Stimulated activated CD8-positive, alpha-beta memory T cell treated with anti-CD3 and anti-CD28 coated beads, Interleukin-4, amount 100 ng/mL, for 4 hours (primary cell): Measurements from ENCODE around the gene TTLL11.

Source experiments
- DNase-seq, 2 donors: peaks; one replicate each; pipeline ENCODE4 v3.0.0-alpha.2; 2020; ENCODE audit warnings: low read depth in 2 of 2, low spot score in 1 of 2

Gene TTLL11, protein sequence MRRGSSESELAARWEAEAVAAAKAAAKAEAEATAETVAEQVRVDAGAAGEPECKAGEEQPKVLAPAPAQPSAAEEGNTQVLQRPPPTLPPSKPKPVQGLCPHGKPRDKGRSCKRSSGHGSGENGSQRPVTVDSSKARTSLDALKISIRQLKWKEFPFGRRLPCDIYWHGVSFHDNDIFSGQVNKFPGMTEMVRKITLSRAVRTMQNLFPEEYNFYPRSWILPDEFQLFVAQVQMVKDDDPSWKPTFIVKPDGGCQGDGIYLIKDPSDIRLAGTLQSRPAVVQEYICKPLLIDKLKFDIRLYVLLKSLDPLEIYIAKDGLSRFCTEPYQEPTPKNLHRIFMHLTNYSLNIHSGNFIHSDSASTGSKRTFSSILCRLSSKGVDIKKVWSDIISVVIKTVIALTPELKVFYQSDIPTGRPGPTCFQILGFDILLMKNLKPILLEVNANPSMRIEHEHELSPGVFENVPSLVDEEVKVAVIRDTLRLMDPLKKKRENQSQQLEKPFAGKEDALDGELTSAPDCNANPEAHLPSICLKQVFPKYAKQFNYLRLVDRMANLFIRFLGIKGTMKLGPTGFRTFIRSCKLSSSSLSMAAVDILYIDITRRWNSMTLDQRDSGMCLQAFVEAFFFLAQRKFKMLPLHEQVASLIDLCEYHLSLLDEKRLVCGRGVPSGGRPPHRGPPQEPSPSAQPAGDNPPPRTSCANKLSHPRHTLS

DNA sequence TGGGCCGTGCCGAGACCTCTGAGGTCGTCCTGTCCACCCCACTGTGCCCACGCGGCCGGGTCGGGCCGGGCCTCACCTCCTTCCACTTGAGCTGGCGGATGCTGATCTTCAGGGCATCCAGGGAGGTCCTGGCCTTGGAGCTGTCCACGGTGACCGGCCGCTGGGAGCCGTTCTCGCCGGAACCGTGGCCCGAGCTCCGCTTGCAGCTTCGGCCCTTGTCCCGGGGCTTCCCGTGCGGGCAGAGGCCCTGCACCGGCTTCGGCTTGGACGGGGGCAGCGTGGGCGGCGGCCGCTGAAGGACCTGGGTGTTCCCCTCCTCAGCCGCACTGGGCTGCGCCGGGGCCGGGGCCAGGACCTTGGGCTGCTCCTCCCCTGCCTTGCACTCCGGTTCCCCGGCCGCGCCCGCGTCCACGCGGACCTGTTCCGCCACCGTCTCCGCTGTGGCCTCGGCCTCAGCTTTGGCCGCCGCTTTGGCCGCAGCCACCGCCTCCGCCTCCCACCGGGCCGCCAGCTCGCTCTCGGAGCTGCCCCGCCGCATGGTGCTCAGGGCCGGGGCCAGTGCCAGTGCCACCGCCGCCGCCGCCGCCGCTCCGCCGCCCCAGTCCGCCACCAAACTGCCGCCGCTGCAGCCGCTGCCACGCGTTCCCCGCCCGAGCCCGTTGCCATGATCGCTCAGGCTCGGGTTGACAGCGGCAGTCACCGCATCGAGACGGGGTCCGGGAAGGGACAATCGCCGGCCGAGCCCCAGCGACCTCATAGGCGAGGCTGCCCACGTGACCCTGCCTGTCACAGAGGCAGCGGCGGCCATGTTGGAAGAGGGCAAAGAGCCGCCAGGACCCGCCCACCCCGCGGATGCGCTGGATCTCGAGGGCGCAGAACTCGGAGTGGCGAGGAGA lies at the start of gene TTLL11:
Gene TTLL11, minus strand, starts transcription at position 698 of the 896 bp plus-strand sequence. Its CDS starts 160 bp downstream, at position 538.
- DNase-seq: peak; percentile 90 to 91

DNA sequence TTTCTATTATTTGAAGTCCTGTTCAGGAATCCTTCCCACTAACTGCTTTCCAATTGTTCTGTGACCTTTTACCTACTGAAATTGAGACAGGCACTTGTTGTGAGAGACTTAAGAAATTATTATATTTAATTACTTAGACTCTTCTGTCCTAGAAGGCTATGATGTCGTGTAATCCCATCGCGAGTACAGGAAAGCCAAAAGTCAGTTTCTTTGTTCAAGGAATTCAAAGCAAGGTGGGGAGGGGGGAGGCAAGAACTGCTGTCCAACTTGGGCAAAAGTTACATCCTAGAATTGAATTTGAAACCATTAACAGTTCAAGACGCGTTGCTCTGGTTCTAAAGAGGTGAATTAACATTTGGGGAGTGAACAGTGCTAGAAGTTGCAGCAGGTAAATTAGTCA lies 48.6 kb upstream of the TTLL11 start:
- DNase-seq: no peak

DNA sequence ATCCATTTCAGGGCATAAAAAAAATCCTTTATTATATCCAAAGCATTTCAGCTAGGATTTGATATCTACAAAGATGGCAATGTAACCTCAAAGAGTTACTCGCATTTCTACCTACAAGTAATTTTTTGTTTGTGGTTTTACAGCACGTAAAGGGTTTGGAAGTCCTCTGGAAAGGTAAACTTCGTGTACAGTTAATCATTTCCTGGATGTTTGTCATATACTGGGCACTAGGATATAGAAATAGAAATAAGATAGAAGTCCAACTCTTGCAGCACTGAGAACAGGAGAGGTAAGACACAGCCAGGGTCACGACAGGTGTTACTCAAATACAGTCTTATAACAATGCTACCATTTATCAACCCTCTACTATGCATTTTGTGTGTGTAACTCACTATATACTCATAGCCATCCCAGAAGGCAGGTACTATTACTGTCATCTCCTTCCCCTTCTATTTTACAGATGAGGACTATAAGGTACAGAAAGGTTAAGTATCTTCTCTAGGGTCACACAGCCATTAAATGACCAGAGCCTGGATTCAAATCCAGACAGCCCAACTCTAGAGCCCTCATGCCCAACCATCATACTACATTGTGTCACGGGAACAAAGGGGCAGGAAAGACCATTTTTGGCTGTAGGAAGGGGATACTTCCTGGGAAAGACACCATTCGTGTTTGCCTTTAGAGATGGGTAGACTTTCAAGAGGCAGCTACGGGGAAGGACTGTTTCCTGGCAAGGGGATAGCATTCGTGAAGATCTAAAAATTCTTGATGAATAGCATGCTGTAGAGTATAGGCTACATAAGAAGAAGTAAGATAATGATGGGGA lies 47.5 kb upstream of the TTLL11 start:
- DNase-seq: no peak

DNA sequence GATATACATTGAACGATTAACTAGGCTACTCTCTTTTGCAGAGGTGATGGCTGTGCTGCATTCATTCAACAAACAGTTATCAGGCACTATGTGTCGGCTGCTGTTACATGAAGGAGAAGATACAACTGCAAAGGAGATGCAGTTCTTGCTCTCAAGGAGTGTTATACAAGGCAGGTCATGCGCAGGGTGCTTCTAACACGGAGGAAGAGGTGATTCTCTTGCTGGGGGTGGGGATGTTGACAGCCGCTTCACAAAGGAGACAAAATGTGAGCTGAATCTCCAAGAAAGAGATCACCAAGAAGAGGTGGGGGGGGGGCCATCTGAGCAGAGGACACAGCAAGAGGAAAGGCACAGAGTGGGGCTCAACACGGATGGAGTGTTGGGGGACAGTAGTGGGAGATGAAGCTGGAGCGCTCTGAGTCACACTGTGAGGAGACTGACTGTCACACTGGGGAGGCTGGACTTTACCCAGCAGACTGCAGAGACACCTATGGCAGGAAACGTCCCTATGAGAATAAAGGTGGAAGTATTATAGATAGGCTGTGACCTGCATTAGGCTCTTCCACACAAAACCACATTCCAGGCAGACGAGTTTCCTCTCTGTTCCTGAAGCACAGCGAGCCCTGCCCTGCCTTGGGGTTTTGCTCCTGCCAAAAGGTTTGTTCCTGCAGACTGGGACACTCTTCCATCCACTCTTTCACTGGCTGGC lies 45.6 kb upstream of the TTLL11 start:
- no peak for DNase-seq

DNA sequence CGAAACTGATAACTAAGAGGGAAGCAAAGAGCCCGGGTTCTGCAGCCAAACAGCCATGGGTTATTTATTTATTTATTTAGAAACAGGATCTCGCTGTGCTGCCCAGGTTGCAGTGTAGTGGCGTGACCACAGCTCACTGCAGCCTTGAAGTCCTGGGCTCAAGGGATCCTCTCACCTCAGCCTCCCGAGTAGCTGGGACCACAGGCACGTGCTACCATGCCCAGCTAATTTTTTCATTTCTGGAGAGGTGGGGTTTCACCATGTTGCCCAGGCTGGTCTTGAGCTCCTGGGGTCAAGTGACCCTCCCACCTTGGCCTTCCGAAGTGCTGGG lies 42.4 kb upstream of the TTLL11 start:
- DNase-seq: no peak

DNA sequence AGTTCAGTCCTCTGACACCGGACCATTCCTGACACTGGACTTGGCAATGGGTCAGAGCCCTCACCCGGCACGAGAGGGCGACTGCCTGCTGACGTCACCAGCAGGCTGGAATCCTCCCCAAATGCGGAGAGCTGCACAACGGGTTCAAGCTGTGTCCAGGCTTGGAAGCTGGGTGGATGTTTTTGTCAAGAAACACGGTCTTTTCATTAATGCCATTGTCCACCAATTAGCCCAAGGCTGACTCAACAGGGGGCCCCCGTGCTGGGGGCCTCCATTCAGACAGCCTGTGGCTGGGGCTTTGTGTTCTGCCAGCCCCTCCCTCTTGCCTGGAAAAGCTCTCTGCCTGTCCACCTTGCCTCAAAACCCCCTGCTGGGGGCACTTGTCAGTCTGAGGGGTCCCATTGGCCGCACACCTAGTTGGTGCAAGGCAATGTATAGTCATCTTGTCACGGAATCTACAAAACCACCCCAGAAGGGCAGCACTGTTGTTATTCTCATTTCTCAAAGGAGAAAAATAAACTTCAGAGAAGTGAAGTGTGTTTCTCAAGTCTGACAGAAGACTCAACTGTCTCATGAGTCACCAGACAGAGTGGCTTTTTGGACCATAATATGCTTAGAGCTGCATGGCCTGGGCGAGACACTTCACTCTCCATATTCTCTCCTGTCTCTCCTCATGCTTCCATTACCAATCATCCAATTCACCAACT lies 41.9 kb upstream of the TTLL11 start:
- DNase-seq: no peak

DNA sequence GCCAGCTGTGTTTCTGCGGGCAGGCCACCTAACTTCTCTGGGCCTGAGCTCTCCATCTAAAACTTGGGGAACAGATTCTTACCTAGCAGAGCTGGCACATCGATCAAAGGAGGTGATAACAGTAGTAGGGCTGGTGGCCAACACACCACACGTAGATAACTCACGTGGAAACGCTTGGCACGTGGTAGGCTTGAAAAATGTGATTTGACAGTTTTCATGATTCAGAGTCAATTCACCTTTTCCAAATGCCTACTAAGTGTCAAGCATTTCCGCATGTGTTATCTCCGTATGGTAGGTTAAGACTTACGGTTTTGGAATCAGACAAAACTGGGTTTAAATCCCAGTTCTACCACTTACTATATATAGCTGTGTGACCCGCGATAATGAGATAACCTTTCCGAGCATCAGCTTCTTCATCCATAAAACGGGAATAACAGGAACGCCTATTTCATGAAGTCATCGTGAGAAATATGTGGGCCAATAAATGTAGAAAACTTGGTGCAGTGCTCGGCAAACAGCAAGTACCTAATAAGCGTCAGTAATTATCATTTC lies 41.0 kb upstream of the TTLL11 start:
- DNase-seq: no peak

DNA sequence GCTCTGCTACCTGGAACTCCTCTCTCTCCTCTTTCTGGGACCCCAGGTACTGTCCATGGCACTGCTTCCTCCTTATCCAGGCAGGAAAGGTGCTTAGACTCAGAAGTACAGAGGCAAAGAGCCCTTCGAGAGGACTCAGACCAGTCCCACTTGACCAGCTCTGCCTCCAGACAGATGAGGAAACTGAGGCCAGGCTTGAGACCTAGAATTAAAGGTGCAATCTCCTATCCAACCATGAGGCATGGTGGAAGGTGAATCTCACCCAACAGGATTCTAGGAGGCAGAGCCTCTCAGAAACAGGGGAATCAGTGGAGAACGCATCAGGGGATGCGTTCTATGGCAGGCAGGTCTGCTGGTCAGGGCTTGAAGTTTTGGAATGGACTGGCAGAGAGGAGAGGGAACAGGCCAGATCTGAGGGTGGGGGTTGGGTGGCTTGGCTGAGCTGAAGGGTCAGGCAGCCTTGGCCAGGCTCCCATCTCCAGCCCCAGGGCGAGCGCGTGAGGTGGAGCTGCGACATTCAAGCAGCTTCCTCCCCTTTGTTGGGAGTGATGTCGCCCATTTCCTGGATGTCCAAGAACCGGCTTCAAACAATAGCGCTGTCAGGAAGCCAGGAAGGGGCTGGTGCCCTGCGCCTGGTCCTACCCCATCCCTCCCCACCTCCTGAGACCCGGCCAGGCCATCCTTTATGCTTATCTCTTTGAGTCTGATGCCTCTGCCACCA lies 40.3 kb upstream of the TTLL11 start:
- DNase-seq: no peak

DNA sequence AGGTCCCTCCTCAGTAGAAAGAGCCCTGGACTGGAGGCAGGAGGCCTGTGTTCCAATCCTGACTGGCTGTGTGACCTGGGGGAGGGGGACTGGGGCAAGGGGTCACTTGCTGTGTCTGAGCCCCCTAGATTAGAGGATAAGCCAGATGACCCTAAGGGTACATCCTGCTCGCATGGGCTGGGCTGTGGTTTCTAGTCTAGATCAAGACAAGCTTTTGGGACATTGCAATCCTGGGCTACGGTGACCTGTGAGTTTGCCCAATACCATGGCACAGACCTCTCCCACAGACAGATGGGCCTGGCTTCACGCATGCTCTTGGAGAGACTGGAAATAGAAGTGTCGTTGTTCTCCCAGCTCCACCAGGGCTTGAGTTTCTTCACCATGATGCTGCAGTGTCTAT lies 39.4 kb upstream of the TTLL11 start:
- DNase-seq: no peak

DNA sequence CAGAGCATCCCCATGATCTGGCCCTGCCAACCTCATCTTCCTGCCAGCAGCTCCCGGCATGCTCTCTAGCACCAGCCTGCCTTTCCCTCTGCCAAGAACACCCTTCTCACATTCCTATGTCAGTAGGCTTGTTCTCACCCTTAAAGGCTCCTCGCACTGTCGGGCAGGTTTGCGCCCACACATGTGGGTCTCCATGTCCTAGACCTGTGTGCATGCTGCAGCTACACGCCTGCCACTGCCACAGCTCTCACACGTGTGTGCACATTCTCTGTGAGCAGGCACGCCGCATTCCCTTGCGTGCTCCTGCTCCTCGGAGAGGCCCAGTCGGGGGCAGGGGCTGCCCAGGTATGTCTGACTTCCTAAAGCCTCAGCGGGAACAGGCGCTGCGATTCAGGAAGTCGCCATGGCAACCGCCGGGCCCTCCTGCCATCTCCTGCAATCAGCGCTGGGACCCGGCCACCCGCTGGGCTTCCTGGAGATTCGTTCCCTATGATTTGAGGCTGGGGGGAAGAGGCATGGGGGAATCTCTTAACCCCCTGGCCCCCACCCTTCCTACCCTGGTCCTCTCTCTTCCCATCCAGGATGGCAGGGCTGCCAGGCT lies 38.4 kb upstream of the TTLL11 start:
- DNase-seq: no peak

DNA sequence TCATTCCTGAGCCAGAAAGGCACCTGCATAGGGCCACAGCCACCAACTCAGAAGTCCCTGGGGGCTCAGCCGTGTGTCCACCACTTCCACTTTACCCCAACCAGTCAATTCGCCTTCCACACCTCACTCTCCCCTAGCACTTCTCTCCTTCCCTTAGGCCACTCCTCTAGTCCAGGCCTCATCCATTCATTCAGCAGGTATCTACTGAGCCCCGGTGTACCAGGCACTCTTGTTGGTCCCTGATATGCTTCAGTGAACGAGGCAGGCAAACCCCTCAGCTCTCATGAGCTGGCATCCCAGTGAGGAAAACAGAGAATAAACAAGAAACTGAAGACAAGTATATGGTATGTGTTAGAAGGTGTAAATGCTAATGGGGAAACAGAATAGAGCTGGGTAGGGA lies 37.7 kb upstream of the TTLL11 start:
- DNase-seq: no peak

DNA sequence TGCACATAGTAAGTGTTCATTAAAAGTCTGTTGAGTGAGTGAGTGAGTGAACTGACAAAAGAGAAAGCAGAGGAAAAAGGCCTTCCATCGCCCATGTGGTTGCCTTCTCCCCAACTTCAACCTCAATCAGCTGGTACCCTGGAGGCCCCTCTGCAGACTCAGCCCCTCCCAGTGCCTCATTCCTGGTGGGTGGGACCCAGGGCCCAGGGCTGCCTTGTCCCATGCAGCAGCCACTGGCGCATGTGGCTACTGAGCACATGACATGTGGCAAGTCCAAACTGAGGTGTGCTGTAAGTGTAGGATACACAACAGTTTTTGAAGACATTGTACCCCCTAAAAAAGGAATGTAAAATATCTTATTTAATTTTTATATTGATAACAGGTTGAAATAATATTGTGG lies 36.9 kb upstream of the TTLL11 start:
- no peak for DNase-seq

DNA sequence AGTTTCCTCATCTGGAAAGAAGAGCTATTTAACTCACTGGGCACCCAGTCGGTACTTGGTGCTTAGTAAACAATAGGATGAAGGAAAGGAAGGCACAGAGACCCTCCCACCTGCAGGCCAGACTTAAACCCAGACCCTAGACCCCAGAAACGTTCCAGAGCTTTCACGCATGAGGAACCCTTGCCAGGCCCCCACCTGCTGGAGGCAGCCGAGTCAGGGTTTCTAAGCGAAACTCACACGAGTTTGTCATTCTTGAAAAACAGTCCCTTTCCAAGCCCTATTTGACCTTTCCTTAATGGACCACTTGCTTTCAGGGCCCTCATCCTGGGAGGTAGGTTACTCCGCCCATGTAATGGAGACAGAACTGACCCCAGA lies 35.8 kb upstream of the TTLL11 start:
- no peak for DNase-seq

DNA sequence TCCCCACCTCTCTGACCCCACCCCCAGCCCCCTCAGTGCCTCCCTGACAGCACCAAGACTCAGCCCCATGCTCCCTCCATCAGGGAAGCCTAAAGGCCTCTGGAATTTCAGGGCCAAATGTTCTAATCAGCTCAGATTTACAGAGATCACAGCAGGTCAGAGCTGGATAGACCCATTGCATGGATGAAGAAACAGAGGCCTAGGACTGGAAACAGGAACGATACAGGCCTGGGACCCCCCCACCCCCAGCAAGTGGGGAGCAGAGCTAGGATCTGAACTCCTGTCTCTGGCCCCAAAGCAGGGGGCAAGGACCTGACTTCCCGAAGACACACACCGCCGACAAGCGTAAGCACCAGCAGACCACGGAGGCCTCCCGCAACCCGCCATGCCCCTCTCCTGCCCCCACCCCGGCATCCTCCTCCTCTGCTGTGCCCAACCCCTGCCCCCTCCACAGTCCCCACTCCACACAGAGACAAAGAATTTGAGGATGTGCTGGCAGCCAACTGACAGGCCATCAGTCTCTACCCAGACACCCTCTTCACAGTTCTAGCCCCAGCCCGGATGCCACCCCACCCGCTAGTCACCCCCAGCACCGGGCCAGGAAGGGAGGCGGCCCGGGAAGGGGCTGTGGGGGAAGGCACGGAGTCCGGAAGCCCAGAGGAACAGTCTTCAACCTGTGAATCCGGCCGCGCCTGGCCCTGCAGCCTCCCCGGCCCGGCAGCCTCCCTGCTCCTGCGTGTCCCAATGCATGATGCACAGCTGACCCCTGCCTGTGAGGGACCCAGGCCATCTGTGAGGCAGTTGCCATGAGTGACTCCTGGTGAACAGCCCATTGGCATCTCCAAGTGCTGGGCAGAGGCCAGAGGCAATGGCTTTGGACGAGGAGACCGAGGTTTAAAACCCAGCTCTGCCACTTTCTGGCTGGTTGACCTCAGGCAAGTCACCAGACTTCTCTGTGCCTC lies 35.2 kb upstream of the TTLL11 start:
- DNase-seq: no peak

DNA sequence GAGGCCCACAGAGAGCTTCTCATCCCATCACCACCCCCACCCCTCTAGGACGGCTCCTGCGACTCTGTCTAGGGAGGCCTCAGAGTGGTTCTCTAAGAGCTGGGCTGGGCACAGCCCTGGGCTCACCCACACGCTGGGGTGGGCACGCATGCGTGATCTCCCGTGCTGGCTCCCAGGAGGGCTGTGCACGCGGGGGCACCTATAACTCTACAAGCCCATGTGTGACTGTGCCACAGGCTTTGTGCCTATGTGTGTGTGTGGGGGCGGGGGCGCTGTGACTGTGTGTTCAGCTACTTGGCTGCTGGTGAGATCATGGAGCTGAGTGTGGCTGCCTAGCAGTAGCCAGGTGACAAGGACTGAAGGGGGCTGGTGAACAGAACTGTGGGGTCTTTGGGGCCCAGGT lies 34.3 kb upstream of the TTLL11 start:
- no peak for DNase-seq

DNA sequence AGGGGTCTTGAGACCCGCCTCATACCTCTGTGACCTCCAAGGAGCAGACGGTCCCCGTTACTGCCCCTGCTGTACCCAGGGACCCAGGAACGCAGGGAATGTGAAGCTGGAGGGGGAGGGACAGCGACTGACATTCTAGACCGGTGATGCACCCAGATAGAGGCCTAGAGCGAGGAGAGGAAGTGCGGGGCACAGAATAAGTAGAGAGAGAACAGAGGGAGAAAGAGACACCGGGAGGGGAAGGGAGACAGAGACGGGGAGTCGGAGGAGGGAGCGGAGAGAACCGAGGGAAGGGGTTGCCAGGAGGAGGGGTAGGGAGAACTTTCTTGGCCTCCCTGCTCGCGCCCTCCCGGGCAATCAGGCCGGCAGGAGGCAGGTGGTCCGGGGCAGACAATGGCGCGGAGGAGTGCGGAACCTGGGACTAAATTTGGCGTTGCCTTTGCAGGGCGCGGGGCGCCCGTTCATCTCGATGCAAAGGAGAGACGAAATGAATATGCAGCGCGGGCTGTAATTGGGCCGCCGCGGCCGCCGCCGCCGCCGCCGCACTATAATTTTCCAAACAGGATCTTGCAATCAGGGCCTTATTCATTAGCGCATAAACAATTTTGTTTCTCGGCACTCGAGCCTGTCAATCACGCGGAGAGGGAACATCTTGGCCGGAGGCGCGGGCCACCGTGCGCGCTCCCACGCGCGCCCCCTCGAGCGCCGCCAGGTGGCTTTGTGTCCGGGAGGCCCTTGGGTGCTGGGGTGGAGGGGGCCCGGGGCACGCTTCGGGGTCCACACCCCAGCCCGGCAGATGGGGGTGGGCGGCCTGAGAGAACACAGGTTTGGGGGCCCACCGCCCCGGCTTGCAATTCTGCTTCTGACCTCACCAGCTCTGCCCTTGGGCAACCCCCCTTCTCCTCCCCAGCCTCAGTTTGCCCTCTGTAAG lies 33.5 kb upstream of the TTLL11 start:
- DNase-seq: no peak
